GM23248 (cell line): ENCODE results near the gene TENT4A. TPM values are rescaled to one million over a fixed set of nuclear protein-coding genes. Genes with fewer than 3 reads are reported as not detected.

ENCODE experiments used
- DNase-seq: peaks from one replicate; pipeline ENCODE4 v3.0.0-alpha.2; 2015
- H2AFZ ChIP-seq: fragments of 200-600 bp; sonication (generic); 2 replicates; pipeline ENCODE4 v1.6.1; 2016; ENCODE audit warnings: antibody characterized with exemption
- H3F3A ChIP-seq: fragments of 200-600 bp; sonication (generic); 2 replicates; pipeline ENCODE4 v1.6.1; 2016; ENCODE audit warnings: mild to moderate bottlenecking, antibody characterized with exemption, mixed run types; ENCODE audit not compliant: insufficient read depth
- H3K27ac ChIP-seq: fragments of 200-600 bp; sonication (generic); 2 replicates; pipeline ENCODE4 v1.5.1; 2016; ENCODE audit warnings: mild to moderate bottlenecking
- H3K27me3 ChIP-seq: fragments of 200-600 bp; sonication (generic); replicated peaks from 2 replicates; pipeline ENCODE4 v1.6.1; 2016; ENCODE audit warnings: mild to moderate bottlenecking; ENCODE audit not compliant: insufficient read depth
- H3K36me3 ChIP-seq: fragments of 200-600 bp; sonication (generic); 2 replicates; pipeline ENCODE4 v1.6.1; 2016; ENCODE audit warnings: low read depth, mild to moderate bottlenecking
- H3K4me1 ChIP-seq: fragments of 200-600 bp; sonication (generic); 2 replicates; pipeline ENCODE4 v1.6.1; 2016; ENCODE audit warnings: mild to moderate bottlenecking; ENCODE audit not compliant: insufficient read depth
- H3K4me2 ChIP-seq: fragments of 200-600 bp; sonication (generic); one replicate; pipeline ENCODE4 v1.6.1; 2016; ENCODE audit warnings: mild to moderate bottlenecking; ENCODE audit not compliant: unreplicated experiment
- H3K4me3 ChIP-seq: fragments of 200-600 bp; sonication (generic); 2 replicates; pipeline ENCODE4 v1.5.1; 2016; ENCODE audit warnings: mild to moderate bottlenecking
- H3K79me2 ChIP-seq: fragments of 200-600 bp; sonication (generic); 2 replicates; pipeline ENCODE4 v1.6.1; 2016; ENCODE audit warnings: mild to moderate bottlenecking; ENCODE audit not compliant: insufficient read depth
- H3K9ac ChIP-seq: fragments of 200-600 bp; sonication (generic); 2 replicates; pipeline ENCODE4 v1.6.1; 2016; ENCODE audit warnings: mild to moderate bottlenecking
- H3K9me2 ChIP-seq: fragments of 200-600 bp; sonication (generic); 2 replicates; pipeline ENCODE4 v1.6.1; 2016; ENCODE audit warnings: mixed run types, mild to moderate bottlenecking, moderate library complexity; ENCODE audit not compliant: insufficient read depth
- H3K9me3 ChIP-seq: fragments of 200-600 bp; sonication (generic); one replicate; pipeline ENCODE4 v1.6.1; 2017; ENCODE audit warnings: low read depth
- H4K20me1 ChIP-seq: fragments of 200-600 bp; sonication (generic); 2 replicates; pipeline ENCODE4 v1.6.0; 2016; ENCODE audit not compliant: insufficient read depth
- EZH2 ChIP-seq: fragments of 200-600 bp; sonication (generic); IDR thresholded peaks from 2 replicates; pipeline ENCODE4 v1.6.1; 2018; ENCODE audit warnings: antibody characterized with exemption, mild to moderate bottlenecking; ENCODE audit not compliant: insufficient read depth, poor library complexity, severe bottlenecking
- EZH2phosphoT487 ChIP-seq: fragments of 200-600 bp; sonication (generic); IDR thresholded peaks from 2 replicates; pipeline ENCODE4 v1.6.1; 2018; ENCODE audit warnings: antibody characterized with exemption, moderate library complexity, mild to moderate bottlenecking, low read depth; ENCODE audit not compliant: insufficient read depth
- WGBS, 2 experiments: methylation state at CpG; one replicate each; pipeline ENCODE4 v1.1.6; 2015 to 2017; ENCODE audit warnings: low lambda C conversion rate in 2 of 2, low coverage in 1 of 2; ENCODE audit errors: missing lambda C conversion rate in 2 of 2; 5-methylcytosine and 5-hydroxymethylcytosine counted together
- in situ Hi-C: fragments of 300-500 bp; cut with MboI; formaldehyde crosslinking; loops from 2 replicates; pipeline ENCODE4 v1.15.0; 2020
- polyA plus RNA-seq: library from polyadenylated mRNA; unstranded; fragments of >200 nt; fragmentation: Nextera tagmentation; extraction: Ambion mirVana; gene quantifications from 2 replicates; pipeline ENCODE4 v1.2.1, GENCODE V29; 2016
- total RNA-seq: library from RNA; depleted of rRNA; stranded (reverse); fragments of >200 nt; shearing (Covaris generic); gene quantifications from 2 replicates; pipeline ENCODE4 v1.2.3, GENCODE V29; 2014

TENT4A gene
- total and polyA plus RNA-seq, 2 experiments from 2014 or later = 3.0 to 17.6 TPM

- H3K27ac ChIP-seq = no peak overlapping the region
- in situ Hi-C loops = no loop called here
- H3K4me1 ChIP-seq = no peaks in the 10 kb centered on the region
- no peak overlapping the region for H3K4me3 ChIP-seq
- no peak overlapping the region for H3K9ac ChIP-seq
- no peaks in the 10 kb centered on the region for H3K9me2 ChIP-seq
- TF ChIP-seq EZH2phosphoT487 (no peak), EZH2 (no peak)
- no peaks in the 10 kb centered on the region for H3F3A ChIP-seq
- H3K36me3 ChIP-seq = peaks cover 44% of the 10 kb centered on the region
- no peaks in the 10 kb centered on the region for H3K27me3 ChIP-seq
- H3K4me2 ChIP-seq = no peak overlapping the region
- H3K9me3 ChIP-seq = no peaks in the 10 kb centered on the region
- H3K79me2 ChIP-seq = peaks cover 71% of the 10 kb centered on the region
- H4K20me1 ChIP-seq = peaks cover 5% of the 10 kb centered on the region; the same call in 1 of the 2 replicates
- no peak overlapping the region for H2AFZ ChIP-seq
- DNase-seq = no peak
- WGBS, 2 experiments = 92 to 96% methylated on average over 18 of the region's 18 CpGs
These were observed 37.9 kb downstream of the TENT4A start for GRCh38 chr5:6750951-6751685.

DNA sequence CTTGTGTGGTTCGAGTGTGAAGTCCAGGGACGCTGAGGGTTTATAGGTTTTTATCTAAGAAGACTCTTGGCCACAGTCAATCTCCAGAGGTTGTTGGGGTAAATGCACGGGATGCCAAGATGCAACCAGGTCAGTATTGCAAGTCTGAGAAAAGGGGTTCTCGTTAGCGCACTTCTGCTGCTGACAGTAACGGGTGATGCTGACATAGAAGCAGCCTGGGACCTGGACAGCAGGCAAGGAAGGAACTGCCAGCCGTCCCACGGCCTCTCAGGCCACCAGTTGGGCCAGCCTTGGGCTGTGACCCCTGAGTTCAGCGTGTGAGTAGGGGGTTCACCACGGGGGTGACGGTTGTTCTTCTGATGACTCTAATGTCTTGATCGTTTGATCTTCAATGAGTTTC lies 39.0 kb downstream of the TENT4A start:
- 96 to 97% methylated on average over 12 of the region's 12 CpGs for WGBS, 2 experiments
- DNase-seq = no peak
- in situ Hi-C loops = no loop called here
- peaks cover 44% of the 10 kb centered on the region for H3K36me3 ChIP-seq
- no peaks in the 10 kb centered on the region for H3F3A ChIP-seq
- no peak overlapping the region for H3K9ac ChIP-seq
- no peak overlapping the region for H3K4me3 ChIP-seq
- no peak overlapping the region for H3K4me2 ChIP-seq
- H3K4me1 ChIP-seq = no peaks in the 10 kb centered on the region
- no peak for TF ChIP-seq EZH2phosphoT487
- TF ChIP-seq EZH2 = no peak
- H3K27me3 ChIP-seq = no peaks in the 10 kb centered on the region
- no peaks in the 10 kb centered on the region for H3K9me3 ChIP-seq
- H2AFZ ChIP-seq = no peak overlapping the region
- H4K20me1 ChIP-seq = peaks cover 5% of the 10 kb centered on the region; the same call in 1 of the 2 replicates
- H3K79me2 ChIP-seq = peaks cover 60% of the 10 kb centered on the region
- no peaks in the 10 kb centered on the region for H3K9me2 ChIP-seq
- no peak overlapping the region for H3K27ac ChIP-seq

DNA sequence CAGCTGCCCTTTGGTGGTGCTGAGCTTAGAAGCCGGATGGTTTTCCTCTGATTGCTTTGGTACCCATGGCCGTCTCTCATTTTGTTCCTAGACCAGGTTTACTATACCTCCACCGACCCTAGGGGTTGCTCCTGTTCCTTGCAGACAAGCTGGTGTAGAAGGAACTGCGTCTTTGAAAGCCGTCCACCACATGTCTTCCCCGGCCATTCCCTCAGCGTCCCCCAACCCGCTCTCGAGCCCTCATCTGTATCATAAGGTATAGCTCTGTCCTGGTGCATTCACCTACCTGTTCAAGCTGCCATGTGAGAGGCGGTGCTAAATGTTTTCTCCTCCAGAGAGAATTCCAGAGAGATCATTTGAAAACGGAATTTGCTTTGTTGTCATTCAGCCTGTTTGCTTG lies 39.5 kb downstream of the TENT4A start:
- in situ Hi-C loops = no loop called here
- no peak for DNase-seq
- no peak for TF ChIP-seq EZH2
- no peak for TF ChIP-seq EZH2phosphoT487
- H3F3A ChIP-seq = no peaks in the 10 kb centered on the region
- 96 to 97% methylated on average over 11 of the region's 11 CpGs for WGBS, 2 experiments
- no peaks in the 10 kb centered on the region for H3K9me2 ChIP-seq
- H3K9ac ChIP-seq = no peak overlapping the region
- H3K79me2 ChIP-seq = peaks cover 55% of the 10 kb centered on the region
- H3K4me1 ChIP-seq = no peaks in the 10 kb centered on the region
- no peak overlapping the region for H3K27ac ChIP-seq
- H3K27me3 ChIP-seq = no peaks in the 10 kb centered on the region
- H3K9me3 ChIP-seq = no peaks in the 10 kb centered on the region
- peaks cover 5% of the 10 kb centered on the region; the same call in 1 of the 2 replicates for H4K20me1 ChIP-seq
- no peak overlapping the region for H3K4me3 ChIP-seq
- no peak overlapping the region for H3K4me2 ChIP-seq
- no peak overlapping the region for H2AFZ ChIP-seq
- peaks cover 45% of the 10 kb centered on the region for H3K36me3 ChIP-seq

DNA sequence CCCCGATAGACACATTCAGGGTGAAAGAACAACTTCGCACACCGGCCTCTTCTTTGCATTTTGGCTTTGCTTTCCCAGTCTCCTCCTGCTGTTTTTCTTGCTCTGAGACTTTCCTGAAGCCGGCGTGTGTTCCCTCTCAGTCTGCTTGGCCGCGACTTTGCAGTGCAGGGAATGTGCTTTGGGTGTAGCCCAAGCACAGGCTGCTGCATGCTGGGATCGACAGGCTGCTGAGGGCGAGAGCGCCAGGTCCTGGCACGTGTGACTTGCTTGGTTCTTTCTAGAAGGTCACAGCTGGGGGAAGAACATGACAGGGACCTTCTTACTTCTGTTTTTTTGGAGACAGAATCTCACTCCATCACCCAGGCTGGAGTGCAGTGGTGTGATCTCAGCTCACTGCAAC lies 40.6 kb downstream of the TENT4A start:
- no peaks in the 10 kb centered on the region for H3K9me3 ChIP-seq
- peaks cover 49% of the 10 kb centered on the region for H3K36me3 ChIP-seq
- H3K9me2 ChIP-seq = no peaks in the 10 kb centered on the region
- no peak overlapping the region for H3K4me3 ChIP-seq
- H4K20me1 ChIP-seq = no peaks in the 10 kb centered on the region; the same call in 1 of the 2 replicates
- no peak overlapping the region for H3K27ac ChIP-seq
- H3F3A ChIP-seq = no peaks in the 10 kb centered on the region
- H2AFZ ChIP-seq = no peak overlapping the region
- 67 to 72% methylated on average over 11 of the region's 11 CpGs for WGBS, 2 experiments
- H3K9ac ChIP-seq = no peak overlapping the region
- H3K27me3 ChIP-seq = no peaks in the 10 kb centered on the region
- in situ Hi-C loops = no loop called here
- no peak overlapping the region for H3K4me2 ChIP-seq
- no peak for DNase-seq
- H3K79me2 ChIP-seq = peaks cover 44% of the 10 kb centered on the region
- TF ChIP-seq EZH2phosphoT487 (no peak), EZH2 (no peak)
- no peaks in the 10 kb centered on the region for H3K4me1 ChIP-seq
